Germinal center (tissue), 1 donor: ENCODE measurements around the gene ITPKB.
"Not testable (repeated sequence)": the region's sequence is repeated elsewhere in the genome, so short reads cannot be mapped to it uniquely, and the experiment has no call there.

Source experiments
- DNase-seq: peaks from one replicate; pipeline ENCODE4 v3.0.0; 2012; ENCODE audit warnings: mixed read lengths, low spot score

The ITPKB gene

DNA sequence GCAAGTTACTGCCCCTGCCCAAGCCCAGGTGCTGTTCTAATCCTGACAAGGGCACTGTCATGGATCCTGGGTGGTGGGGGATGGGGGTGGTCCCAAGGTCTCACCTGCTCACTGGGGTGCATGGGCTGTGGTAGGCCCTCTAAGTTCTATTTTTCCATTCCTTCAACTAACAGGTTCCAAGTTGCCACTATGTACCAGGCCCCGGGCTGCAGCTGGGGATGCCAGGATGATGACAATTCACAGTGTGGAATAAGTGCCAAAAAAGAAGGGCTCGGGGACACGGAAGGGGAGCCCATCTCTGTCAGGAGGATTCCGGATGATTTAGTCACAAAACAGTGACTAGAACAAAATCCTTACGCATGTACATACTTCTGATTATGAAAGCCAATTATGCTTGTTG, 114.6 kb downstream of the ITPKB start:
- DNase-seq = no peak

DNA sequence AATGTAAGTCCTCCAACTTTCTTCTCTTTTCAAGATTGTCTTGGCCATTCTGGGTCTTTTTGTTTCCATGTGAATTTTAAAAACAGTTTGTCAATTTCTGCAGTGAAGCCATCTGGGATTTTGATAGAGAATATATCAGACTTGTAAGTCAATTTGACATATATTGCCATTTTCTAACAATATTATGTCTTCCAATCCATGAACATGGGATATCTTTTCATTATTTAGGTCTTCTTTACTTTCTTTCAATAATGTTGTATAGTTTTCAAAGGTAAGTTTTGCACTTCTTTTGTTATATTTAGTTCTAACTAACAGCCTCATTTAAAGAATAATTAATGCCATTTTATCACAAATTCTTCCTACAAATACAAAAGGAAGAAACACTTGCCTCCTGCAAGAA, 117.1 kb downstream of the ITPKB start:
- DNase-seq = no peak

DNA sequence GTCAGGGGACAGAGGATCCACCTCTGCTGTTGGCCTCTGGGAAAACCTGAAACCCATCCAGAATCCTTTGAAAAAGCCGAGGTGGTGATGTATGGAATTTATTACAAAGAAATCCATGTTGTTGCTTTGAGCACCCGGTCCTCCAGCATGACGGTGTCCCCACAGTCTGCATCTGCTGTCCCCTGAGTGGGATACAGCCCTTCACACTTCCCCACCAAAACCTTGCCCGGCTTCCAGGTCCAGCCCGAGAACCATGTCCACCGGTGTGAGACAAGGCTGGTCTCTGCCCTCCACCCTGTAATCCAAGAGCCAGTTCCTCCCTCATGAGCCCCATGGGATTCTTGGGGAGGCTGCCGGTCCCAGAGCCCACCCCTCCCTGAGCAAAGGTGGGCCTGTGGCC, 120.1 kb downstream of the ITPKB start:
- DNase-seq = no peak

DNA sequence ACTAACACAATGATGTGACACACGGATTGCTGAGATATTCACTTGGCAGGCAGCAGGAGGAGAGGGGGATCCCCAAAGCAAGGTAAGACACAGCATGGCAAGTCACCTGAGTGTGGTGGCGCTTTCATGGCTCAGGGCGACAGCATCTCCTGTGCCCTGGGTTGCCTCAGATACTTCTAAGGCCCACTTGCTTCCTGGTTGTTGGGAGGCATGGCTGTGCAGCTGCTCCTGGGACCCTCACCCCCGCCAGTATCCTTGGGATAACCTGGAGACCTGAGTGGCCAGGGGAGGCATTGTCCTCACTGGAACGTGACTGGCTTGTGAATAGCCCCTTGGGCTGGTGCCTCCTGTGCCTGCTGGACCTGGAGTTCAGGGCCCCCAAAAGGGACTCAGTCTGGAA, 120.7 kb downstream of the ITPKB start:
- no peak for DNase-seq

DNA sequence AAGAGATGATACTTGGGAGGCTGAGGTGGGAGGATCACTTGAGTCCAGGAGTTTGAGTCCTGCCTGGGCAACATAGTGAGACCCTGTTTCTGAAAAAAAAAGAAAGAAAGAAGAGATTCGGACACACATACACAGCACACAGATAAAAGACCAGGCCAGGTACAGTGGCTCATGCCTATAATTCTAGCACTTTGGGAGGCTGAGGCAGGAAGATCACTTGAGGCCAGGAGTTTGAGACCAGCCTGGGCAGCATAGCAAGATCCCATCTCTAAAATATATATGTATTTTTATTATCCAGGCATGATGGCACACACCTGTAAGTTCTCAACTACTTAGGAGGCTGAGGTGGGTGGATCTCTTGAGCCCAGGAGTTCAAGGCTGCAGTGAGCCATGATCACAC, 121.4 kb downstream of the ITPKB start:
- not testable (repeated sequence) for DNase-seq

DNA sequence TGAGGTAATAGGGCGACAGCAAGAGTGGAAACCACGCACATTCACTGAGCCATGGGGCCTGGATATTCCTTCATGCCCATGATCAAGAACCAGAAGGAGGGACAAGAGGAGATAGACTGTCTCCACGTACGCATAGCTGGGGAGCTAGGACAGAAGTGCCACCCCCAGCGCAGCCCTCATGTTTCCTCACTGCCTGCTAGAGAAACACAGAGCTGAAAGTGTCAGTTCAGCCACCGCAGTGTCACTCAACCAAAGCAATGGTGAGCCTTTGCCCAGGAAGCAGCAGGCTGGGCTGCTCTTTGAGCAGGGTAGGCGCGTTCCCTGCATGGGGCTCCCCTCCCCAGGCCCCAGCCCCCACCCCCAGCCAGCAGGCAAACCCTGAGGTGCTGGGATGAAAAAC, 122.0 kb downstream of the ITPKB start:
- no peak for DNase-seq

DNA sequence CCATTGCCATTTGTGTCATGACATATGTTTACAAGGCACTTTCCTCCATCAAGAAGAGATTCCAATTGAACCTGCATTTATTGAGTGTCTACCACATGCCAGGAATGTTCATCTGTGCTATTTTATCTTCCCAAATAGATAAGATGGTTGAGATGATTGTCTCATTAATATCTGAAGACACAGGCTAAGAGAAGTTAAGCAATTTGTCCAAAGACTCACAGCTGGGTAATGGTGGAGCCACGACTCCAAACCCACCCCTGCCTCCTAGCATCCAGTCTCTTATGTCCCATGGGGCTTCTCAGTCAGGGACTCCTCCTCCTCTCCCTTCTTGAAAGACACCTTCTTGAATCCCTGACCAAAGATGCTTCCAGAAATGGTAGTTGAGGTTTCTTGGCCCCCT, 122.4 kb downstream of the ITPKB start:
- no peak for DNase-seq

DNA sequence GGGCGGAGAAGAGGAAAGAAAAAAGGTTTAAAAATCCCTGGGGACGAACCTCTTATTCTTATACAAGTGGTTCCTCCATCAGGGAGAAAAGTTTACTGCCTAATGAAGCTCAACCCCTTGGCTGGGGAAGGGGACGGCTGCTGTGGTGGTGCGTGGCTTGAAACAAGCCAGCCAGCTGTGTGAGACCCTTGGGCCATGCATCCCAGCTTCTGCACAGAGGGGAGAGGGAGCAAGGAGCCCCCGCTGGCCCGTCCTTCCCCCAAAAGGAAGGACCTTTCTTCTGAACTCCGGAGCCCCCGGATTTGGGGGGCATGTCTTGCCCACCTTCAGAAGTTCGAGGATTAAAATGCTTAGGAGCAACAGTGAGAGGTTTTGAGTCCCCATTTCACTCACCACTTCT, 123.2 kb downstream of the ITPKB start:
- DNase-seq = no peak

DNA sequence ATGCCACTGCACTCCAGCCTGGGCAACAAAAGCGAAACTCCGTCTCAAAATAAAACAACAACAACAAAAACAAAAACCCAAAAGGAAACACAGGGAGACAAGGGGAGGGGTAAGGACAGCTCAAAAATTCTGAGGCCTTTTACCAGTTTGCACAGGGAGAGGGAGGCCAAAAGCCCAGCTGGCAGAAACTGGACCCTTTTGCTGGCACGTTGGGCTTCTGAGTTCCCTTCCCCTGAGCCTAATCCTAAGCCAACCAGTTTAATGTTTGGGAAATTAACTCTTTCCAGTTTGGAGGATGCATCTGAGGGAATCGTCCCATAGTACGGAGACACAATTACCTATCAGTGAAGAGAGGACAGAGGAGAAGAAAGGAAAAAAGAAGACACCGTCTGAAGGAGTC, 127.1 kb downstream of the ITPKB start:
- not testable (repeated sequence) for DNase-seq

DNA sequence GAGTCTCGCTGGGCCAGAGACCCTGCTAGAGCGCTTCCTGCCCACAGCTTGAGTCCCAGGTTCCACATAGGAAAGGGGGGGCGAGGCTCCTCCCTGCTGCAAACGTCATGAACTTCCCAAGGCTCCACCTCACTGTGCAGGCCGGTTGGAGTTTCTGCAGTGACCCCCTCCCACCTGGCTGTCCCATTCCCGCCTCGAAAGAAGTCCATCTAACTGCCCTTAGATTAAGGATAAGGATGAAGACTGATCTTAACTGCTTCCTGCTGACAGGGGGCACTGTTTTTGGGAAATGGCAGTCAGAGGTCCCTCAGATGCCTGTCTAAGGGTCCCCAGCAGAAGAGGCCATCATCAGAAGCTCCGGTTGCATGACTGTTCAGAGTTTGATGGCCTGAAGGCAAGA, 127.8 kb downstream of the ITPKB start:
- no peak for DNase-seq

DNA sequence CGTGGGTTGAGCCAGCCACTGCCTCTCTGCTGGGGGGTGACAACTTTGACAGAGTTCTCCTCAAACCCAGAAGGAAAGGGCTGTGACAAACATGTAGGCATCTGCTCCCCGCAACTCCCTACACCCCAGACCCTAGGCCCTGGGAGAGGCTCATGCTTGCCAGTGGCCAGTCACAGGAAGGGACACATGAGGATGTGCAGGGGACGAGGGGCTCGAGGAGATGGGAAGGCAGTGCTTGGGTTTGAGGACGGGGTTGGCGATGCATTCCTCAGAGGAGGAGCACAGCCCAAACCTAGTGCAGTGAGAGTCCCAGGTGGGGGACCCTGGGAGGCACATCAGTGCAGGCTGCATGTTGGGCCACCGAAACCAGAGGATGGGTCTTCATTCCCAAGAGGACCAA, 128.4 kb downstream of the ITPKB start:
- no peak for DNase-seq

DNA sequence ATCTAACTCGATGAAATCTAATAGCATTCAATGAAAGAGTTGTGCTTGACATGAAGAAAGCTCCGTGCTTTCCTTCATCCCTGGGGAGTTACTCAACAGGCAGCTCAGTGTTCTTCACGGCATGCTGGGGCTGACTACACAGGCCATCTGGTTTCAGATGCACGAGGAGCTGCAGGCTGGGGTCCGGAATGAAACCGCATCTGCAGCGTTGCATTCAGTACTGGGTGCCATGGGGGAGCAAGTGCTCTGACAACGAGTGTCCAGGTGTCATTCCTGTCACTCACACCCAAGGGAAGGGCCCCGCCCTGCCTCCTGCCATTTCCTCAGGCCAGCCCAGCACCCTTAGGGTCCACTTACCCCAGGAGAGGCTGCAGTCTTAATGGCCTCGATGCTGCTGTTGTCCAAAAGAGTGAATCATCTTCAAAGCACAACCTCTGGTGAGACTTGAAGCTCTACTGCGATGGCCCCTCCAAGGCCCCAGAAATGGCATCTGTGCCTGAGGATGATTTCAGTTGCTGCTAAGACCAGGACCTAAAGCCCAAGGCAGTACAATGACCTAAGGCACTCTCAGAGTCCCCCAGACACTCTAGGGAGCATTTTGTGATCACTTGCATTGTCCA, 129.1 kb downstream of the ITPKB start:
- DNase-seq = no peak

DNA sequence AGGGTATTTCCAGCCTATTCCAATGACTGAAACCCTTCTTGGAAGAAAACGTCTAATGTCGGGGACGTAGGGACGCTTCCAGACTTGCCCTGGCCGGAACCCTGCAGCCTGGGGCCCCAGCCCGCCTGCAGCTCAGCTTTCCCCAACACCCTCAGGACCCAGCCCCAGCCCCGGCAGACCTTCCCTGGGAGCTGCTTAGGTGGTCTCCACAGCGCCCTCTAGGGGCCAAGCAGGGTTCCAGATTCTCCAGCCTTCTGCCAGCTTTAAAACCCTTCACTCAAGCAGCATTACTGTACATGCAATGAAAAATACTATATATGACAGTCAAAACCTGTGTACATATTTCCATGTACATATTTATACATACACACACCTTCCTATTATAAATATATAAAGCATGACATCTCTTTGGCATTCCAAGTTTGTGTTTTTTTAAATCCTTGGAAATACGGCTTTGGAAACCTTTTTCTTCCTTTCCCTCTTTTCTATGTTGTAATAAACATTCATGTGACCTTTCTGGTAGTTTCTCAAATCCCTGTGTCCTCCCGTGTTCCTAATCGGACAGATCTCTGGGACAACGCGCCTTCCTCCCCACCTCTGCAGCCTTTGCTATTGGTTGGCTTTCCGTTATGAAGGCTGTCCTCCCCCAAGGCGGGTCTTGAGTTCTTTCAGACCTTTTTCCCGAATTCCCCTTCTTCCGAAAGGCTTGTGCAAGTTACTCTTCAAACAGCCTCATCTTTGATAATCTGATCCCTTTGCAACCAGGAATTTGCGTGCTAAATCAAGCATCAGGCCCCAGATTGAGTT, 130.2 kb downstream of the ITPKB start:
- DNase-seq = peak; percentile 85

DNA sequence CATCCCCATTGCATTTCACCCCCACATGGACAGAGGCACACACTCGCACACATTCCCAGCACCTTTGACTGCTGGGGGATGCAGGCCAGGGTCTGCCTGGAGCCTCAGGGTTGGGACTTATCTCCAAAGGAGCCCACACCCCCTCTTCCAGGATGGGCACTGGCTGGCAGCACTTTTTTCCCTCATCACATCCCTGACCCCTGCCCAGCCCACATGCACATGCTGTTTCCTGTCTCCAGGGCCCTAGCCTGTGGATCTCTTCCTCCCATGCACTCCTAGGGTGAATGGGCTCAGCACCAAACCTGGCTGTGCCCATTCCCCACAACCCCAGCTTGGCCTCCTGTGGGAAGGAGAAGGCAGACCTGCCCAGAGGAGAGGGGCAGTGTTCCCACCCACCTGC, 131.3 kb downstream of the ITPKB start:
- DNase-seq = no peak

DNA sequence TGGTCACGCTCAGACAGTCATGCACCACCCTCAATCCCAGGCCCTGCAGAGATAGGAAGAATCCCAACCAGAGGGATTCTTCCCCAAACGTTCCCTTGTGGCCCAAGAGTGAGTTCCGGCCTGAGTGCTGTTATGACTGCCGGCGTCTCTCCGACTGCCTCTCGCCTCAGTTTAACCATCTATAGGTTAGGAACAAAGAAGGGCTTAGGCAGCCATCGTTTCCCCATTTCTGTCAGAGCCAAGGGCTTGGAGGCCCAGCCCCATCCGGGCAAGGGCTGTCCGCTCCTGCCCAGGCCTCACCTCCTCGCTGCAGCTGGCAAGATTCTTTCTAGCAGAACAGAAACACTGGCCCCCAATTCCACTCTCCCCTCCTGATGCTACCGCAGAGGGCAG, 131.8 kb downstream of the ITPKB start:
- no peak for DNase-seq

DNA sequence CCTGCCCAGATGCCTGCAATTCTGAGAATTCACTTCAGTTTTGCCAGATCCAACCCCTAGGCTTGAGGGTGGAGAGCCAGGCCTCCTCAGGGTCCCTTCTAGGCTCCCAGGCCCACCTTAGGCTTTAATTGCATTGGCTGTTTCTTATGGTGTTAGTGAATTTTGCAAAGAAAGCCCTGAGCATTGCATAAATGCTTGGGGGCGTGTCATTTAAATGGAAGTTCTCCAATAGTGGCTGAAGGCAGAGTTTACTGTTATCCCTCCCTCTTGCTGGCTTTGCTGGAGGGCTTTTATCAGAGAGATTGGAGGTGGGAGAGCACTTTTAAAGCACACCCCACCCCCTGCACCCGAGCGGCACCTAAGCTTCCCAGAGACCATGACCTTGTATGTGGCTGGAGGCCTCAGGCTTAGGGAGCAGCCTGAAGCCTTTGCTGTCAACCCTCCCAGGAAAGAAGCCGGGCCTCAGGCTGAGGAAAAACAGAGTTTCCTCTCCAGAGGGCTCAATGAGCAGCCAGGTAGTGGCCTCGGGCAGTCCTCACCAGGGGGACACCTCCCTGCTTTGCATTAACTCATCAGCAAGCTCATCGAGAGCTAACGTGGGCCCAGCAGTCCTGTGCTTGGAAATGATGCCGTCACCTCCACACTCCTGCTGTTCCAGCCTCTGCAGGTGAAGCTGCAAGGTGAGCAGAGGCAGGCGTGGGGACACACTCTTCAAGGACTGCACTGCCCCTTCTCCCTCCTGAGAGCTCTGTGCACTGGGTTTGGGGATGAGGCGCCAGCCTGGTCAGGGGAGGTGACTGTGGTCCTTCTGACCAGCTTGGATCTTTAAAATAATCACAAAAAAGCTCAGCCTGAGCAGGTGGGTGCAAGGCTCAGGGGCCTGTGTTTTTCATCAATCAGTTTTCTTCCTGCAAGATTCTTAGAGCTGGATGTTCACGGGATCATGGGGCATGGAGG, 132.5 kb downstream of the ITPKB start:
- no peak for DNase-seq

DNA sequence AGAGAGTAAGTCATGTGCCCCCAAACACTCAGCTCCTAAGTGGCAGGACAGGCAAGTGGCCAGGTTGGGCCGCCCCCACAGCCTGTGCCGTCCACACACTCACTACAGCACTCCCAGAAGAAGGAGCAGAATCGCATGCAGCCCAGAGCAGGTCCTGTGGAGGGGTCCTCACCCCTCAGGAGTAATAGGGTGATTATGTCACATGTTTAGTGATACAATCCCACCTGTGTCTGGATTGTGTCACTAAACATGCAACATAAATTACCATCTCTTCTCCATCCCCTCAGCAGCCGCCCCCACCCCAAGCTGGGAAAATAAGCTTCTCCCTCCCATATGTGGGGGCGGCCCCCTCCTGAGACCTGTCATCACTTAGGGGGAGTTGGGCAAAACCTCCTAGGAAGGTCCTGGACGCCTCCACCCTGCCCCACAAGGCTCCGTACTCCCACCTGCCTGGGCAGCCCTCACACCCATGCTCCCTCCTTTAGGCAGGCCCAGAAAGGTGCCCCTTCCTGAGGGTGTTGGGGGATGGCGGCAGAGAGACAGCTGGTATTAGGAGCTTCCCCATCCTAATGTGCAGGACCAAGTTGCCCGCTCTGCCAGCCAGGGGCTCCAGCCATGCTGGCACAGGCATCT, 133.6 kb downstream of the ITPKB start:
- DNase-seq = no peak

DNA sequence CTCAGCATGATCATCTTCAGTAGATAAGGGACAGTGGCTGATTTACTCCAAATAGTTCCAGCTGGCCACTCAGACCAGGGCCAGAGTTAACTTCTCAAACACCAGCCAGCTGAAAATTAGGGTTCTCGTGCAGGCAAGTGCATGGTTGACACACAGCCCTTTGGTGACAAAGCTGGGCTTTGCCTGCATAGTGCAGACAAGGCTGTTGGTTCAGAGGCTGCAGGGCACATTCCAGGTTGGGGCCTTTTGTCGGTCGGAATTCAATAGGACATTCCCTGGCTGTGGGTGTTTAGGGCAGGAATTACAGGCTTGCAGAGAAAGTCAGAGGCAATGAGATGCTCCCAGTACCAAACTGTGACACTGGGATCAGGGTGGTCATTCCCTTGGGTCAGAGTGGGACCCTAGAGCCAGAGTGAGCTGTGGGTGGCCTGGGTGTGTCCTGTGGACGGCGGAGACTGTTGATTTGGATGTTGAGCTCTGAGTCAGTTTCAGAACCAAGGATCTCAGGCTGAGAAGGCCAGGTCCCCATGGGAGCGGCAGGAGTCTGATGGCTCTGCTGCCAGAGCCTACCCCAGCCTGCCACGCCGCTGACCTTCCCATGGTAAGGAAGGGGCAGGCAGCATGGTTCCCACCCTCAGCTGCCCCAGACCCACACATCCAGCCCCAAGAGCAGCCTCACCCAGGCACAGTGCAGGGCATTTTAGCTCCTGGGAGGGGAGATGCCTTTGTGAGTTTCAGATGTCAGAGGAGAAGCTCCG, 134.3 kb downstream of the ITPKB start:
- no peak for DNase-seq

DNA sequence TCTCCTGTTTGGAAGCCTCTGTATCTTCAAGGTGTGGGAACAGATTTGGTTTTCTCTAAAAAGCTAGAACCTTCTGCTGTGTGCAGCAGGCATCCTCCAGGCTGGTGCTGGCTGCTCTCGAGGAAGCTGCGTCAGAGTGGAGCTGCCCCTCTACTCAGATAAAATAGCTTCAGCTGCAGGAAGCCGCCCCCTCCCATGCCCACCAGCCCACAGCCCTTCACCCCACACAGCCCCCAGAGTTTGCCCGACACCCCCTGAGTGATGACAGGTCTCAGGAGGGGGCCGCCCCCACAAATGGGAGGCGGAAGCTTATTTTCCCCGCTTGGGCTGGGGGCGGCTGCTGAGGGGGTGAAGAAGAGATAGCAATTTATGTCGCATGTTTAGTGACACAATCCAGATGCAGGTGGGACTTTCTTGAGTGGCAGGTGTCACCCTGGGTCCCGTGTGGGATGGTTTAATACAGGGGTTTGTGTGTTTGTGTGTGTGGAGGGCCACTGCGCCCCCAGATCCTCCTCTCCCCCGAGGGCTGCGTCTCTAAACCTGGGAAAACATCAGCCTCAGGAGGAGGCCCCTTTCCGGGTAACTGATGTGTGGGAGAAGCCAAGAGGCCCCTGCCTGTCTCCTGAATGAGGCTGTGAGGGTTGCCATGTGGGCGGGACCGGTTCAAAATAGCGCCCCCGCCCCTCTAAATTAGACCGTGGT, 135.1 kb downstream of the ITPKB start:
- DNase-seq = no peak

DNA sequence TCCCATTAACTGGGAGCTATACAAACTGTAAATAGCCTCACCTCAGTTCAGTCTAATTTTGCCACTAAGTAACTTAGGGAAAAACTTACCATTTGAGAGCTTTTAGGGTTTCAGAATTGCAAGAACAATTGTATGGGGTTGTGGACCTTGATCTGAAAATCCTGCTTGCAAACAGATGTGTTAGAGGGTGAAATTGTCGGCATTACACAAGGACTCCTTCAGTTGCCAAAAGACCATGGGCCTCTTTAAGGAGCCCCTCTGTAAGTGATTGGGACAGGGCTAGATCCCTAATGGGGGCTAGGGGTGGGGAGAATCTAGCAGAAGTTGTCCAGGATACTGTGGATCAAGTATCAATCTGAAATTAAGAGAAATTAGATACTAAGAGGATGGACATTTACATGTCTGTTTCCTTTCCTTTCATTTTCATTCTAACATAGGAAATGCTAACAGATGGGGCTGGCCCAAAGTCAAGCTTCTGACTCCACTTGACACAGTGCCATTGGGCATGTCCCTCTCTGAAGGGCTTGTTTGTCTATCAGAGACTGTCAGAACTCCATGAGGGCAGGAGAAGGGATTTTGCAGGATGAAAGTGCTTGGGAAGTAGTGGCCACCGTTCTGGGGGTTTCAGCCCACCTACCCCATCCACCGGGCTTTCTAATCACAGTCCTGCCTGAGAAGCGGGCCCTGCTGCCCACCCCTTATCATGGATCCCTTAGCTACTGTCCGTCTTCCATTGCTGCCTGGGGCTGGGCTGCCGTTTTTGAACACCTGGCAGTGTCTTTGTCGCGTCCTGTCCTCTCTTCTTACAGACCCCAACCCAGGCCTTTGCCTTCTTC, 135.8 kb downstream of the ITPKB start:
- no peak for DNase-seq
